GM21825 (cell line): ENCODE measurements around the gene GOLGA6L6.
"Not testable (repeated sequence)": the region's sequence is repeated elsewhere in the genome, so short reads cannot be mapped to it uniquely, and the experiment has no call there.

Experiments used
- ATAC-seq: cut with Tn5 transposase; IDR thresholded peaks from one replicate; pipeline ENCODE4 v1.9.1; 2021; ENCODE audit warnings: mild to moderate bottlenecking, moderate library complexity; ENCODE audit not compliant: unreplicated experiment

Gene GOLGA6L6

GRCh38 chr15:20541700-20542099 is at the start of gene GOLGA6L6:
TSS of gene GOLGA6L6 (minus strand) at chr15:20541800. CDS start at chr15:20541709, 91 bp downstream.
- ATAC-seq = not testable (repeated sequence)

GRCh38 chr15:20590069-20590468 is 48.5 kb upstream of the GOLGA6L6 start:
- not testable (repeated sequence) for ATAC-seq

- not testable (repeated sequence) for ATAC-seq
Measured at GRCh38 chr15:20586821-20587220, 45.2 kb upstream of the GOLGA6L6 start.

GRCh38 chr15:20582726-20583115 is 41.1 kb upstream of the GOLGA6L6 start:
- not testable (repeated sequence) for ATAC-seq

GRCh38 chr15:20582109-20582725 is 40.6 kb upstream of the GOLGA6L6 start:
- not testable (repeated sequence) for ATAC-seq

GRCh38 chr15:20581261-20582108 is 39.9 kb upstream of the GOLGA6L6 start:
- not testable (repeated sequence) for ATAC-seq

- ATAC-seq = not testable (repeated sequence)
Measured at GRCh38 chr15:20579662-20580061, 38.1 kb upstream of the GOLGA6L6 start.

- not testable (repeated sequence) for ATAC-seq
Measured at GRCh38 chr15:20551289-20551688, 9.7 kb upstream of the GOLGA6L6 start.

GRCh38 chr15:20505926-20506658 is 35.5 kb downstream of the GOLGA6L6 start:
- not testable (repeated sequence) for ATAC-seq

- ATAC-seq = not testable (repeated sequence)
Measured at GRCh38 chr15:20502839-20503238, 38.8 kb downstream of the GOLGA6L6 start.

GRCh38 chr15:20501512-20502222 is 39.9 kb downstream of the GOLGA6L6 start:
- ATAC-seq = not testable (repeated sequence)

GRCh38 chr15:20497781-20498180 is 43.8 kb downstream of the GOLGA6L6 start:
- ATAC-seq = not testable (repeated sequence)

GRCh38 chr15:20493035-20493434 is 48.6 kb downstream of the GOLGA6L6 start:
- ATAC-seq = not testable (repeated sequence)

GRCh38 chr15:20492598-20492997 is 49.0 kb downstream of the GOLGA6L6 start:
- not testable (repeated sequence) for ATAC-seq

GRCh38 chr15:20489320-20489719 is 52.3 kb downstream of the GOLGA6L6 start:
- ATAC-seq = not testable (repeated sequence)
